NCI-H1092 treated with DMSO at 0.1 percent for 48 hours (cell line): ENCODE results near the gene NTRK3.
A peak's percentile ranks its signal among the peaks of the same experiment; 100 is the strongest.
"Not testable (repeated sequence)": the region's sequence is repeated elsewhere in the genome, so short reads cannot be mapped to it uniquely, and the experiment has no call there.

Source experiments
- DNase-seq: peaks from one replicate; lab custom pipeline; 2025; lab: John Stamatoyannopoulos, UW

Gene NTRK3

DNA sequence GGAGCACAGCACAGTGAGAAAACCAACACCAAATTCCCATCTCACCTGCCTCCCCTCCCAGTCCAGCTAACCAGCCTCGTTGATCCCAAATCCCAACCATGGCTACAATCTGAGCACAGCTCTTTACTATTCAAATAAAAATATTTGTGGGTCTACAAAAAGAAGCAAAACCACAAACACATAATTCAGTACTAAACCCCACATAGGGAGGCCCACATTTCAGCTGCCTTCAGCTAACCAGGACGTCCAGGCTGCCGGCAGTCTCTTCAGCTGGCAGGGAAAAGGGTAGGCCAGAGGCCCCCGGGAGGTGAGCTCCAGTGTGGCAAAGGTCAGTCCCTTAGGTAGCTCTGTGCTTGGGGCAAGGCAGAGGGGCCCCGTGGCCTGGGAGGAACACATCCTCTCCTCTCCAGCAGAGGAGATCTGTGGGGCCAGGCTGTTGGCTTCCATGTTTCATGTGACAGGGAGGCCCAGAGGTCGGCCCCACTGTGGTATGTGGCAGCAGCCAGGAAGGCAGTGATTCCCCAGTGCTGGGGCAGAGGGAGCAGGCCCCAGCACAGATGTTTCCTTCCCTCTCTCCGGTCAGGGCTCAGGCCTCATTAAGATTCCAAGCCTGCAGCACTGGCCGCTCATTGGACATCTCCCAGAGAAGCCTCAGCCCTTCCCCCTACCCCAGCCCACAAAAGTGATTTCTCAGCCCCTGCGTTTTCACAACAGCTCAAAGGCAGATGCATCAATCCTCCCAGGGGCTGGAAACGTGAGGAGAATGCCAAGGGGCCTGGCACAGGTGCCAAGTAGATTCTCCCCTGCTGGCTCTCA, 381.4 kb downstream of the NTRK3 start:
- DNase-seq, result peak; percentile 22

DNA sequence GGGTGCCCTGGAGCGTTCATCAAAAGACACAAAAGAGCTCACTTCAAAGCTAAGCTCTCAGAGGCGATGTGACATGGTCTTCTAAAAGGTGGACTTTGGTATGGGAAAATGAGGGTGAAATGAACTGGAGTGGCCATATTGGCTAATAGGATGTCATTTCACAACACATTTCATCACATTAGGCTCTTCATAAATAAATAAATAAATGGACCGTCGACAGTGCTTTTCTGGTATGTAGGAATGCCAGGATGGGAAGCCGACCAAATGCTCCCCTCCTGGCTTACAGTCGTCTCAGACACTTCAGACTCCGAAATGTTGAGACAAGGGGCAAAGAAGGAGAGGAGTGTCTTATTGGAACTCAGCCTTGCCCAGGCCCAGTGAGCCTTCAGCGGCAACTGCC, 383.0 kb downstream of the NTRK3 start:
- no peak for DNase-seq

DNA sequence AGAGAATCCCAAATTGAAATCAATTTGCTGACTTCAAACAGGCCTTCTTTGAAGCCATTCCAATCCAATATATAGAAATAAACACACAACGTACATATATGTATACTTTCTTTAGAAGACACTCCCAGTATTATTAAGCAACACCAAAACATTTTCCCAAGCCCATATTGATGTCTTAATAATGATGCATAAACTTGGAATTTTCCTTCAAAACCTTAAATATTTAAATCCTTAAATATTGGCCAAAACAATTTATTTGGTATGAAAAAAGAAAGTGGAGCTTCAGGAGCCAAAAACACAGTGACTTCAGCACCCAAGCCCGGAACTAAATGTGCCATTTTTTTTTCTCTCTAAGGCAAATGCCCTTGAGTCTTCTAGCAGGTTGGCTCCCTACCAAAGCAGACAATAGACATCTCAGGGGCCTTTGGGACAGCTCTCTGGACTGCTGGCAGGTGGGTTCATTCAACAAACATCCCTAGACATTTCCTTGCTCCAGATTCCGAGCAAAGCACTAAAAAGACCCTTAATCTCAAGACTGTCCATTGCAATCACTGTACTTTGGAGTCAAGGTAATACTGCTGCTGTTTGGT, 384.7 kb downstream of the NTRK3 start:
- peak; percentile 0 for DNase-seq

DNA sequence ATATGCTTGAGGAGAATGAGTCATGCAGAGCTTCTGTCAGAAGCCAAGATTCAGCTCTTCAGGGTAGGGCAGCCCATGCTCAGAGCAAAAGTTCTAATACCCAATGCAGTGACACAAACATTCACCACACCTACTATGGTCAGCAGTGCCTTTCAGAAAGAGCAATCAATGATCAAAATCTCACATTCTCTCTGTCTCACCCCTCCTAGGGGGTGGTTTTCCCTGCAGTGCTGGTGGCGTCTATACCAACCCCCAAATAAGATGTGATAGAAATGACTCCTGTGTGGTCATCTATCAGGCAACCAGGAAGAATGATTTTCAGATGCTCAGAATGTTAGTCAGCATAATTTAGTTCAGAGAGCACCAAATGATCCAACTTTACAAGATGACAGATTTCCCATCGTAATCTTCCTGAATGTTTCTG, 385.3 kb downstream of the NTRK3 start:
- DNase-seq, result no peak

DNA sequence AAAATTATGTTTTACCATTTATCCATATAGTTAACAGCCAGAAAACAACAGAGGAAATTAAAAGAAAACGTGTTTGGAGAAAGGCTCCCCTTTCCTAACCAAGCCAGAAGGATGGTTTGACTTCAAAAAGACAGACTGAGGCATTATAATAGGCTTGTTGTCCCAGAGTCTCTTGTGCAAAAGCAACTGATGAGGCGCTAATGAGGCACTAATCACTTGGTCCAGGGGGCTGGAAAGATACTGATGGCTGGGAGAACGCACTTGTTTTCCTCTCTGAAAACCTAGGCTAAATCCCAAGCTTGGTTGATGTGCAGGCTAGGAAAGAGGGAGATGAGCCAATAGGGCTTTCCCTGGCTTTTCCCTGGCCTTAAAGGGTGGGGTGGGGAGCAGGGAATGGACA, 389.6 kb downstream of the NTRK3 start:
- no peak for DNase-seq

DNA sequence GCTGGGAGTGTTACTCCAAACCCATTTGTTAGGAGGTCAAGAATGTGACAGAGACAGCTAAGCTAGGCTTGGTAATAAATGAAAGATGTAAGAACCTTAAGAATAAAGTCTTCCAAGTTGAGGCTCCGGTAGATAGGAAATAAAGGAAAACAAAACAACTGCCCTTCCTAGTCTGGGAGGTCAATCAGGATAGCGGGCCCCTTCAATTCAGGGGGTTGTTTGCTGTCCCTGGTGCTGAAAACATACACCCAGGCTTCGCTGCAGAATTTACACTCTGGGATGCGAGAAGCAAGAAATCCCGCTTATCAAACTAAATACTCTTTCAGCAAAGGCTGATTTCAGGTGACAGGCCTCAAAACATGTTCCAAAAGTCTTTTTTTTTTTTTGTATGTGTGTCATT, 393.4 kb downstream of the NTRK3 start:
- DNase-seq, result no peak

DNA sequence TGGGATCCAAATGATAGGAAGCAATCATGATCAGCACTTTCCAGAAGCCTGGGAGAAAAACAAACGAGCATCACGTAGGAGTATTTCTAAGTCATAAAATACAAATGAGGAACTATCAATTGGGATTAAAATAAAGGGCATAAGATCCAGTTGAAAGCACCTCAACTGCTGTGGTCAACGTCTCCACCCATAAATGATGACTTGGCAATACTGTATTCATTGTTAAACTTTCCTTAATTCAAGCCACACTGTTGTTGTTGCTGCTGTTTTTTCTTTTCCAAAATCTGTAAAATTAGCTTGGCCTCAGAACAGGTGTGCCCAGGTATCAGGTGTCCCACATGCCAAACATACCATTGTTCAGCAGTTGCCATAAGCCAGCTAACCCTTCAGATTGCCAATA, 395.8 kb downstream of the NTRK3 start:
- no peak for DNase-seq

DNA sequence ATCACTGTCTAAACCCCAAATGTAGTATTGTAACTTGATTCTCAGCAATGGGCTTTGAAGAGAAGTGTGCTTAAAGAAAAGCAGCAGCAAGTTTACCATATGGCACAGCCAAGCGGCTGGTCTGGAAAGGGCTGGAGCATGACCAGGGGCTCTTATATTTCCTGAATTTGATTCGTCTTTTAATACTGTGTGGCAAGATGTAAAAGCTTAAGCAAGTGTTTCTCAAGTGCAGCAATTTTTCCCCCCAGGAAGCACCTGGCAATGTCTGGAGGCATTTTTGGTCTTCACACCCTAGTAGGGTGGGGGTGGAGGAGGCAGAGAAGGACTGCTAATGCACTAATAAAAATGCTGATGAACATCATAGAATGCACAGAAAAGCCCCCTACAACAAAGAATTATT, 397.9 kb downstream of the NTRK3 start:
- no peak for DNase-seq

DNA sequence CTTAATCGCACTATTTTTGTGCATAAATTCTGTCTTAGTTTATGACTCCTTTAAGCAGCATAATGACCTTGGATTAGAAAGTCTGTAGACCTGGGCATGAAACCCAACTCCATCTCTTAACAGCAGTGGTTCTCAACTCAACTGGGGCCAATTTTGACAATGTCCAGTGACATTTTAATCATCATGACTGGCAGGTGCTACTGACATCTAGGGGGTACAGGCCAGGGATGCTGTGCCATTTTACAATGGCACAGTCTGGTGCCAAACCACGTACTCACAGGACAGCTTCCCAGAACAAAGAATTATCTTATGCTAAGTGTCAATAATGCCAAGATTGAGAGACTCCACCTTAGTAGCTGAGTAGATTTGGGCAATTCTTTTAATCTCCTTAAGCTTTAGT, 405.0 kb downstream of the NTRK3 start:
- DNase-seq, result no peak

DNA sequence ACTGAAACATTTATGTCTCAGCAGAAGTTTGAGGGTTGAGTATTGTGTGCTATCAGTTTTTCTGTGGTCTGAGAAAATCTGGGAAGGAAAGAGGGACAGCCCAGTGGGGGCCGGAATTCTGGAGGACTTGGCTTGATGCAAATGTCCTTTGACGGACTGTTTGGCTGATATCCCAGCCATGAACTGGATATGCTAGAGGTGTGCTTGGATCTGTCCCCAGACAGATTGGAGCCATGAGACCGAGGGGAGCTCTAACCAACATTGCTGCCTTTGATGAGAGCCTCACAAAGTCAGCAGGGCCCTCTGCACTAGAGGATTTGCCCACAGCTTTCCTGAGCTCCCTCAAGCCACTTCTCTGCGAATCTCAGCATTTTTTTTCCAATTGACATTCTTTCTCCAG, 405.6 kb downstream of the NTRK3 start:
- no peak for DNase-seq

DNA sequence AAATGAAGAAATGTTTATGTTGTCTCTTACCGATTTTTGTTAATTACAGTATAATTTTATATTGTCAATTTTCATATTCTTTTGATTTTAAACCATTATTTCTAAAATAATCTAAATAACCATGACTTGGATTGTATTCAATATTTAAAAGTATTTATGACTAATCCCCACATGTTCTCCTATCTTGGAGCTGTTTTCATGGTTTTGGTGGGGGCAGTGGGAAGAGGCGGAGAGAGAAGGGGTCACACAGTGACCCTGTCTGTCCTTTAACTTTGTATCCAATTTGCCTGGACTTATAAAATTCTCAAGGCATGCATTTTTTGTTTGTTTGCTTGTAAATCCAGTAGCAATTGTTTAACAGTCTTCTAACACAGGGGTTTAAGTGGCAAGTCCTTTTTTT, 407.4 kb downstream of the NTRK3 start:
- DNase-seq, result no peak

DNA sequence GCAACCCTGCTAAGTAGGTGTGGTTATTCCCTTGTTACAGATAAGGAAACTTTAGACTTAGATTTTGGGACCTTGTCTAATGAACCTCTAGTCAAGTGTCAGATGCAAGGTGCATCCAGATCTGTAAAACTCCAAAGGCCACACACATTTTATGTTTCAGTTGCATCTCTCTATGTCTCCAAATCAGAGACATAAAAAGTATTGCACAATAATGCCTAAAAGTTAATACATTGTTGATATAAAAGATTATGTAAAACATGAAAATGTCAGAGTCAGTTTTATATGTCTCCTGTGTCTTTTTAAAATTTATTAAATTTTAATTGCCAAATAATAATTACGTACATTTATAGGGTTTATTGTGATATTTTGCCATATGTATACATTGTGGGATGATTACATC, 408.5 kb downstream of the NTRK3 start:
- DNase-seq, result no peak

DNA sequence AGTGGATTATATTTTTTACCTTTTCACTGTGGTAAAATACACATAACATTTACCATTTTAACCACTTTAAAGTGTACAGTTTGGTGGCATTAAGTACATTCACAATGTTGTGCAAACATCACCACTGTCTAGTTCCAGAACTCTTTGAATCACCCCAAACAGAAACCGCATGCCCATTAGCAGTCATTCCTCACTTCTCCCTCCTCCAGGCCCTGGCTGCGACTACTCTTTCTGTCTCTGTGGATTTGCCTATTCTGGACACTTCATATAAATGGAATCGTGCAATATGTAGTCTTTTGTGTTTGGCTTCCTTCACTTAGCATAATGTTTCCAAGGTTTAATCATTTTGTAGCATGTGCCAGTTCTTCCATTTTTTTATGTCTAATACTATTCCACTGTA, 409.8 kb downstream of the NTRK3 start:
- DNase-seq, result no peak

DNA sequence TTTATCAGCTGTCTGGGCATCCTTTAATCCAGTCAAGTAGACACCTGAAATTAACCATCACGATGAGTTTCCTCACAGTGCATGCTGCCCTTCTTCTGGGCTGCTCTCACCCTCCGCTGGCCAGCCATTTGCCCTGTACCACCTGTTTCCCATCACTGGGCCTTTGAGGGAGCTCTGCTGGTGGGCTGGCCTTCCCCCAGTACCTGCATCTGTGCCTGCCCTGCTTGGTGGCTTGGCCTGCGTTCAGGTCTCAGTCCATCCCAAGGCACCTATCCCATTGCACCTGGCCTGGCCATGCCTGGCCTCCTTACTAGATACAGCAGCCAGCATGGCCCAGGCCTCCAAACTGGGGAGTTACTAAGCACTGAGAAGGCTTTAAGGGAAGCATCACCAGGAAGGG, 413.2 kb downstream of the NTRK3 start:
- DNase-seq, result no peak

DNA sequence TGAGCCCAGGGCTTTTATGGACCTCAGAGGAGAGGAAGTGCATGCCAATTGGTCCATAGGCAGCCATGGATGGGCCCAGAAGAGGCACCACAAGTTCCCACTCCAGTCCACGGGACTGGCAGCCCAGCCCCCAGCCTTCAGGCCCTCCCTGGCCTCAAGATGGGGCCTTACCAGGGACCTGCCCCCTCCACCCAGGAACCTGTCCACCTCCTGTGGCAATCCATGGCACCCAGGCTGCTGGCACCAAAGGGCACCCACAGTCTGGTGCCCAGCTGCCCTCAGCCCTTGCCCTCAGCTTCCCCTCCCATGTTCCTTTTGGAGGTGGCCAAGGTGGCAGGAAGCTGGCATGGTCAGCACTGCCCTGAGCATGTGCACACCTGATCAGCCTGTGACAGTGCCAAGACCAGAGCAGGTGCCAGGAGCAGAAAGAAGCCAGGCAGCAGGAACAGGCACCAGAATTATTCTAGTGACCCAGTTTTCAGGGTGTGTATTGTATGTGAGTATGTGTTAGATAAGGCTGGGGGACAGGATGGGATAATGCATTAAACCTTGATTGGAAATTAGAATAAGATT, 415.0 kb downstream of the NTRK3 start:
- DNase-seq, result no peak

DNA sequence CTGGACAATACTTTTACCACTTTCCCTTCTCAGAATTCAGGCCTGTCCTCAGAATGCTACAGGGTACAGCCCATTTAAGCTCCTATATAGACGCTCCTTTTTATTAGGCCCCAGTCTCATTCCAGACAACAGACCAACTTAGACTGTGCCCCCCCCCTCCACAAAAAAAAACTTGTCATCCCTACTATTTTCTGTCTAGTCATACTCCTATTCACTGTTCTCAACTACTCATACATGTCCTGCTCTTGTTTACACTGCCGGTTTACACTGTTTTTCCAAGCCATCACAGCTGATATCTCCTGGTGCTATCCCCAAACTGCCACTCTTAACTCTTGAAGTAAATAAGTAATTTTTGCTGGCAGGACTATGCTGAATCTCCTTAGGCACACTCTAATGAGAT, 420.7 kb downstream of the NTRK3 start:
- not testable (repeated sequence) for DNase-seq

DNA sequence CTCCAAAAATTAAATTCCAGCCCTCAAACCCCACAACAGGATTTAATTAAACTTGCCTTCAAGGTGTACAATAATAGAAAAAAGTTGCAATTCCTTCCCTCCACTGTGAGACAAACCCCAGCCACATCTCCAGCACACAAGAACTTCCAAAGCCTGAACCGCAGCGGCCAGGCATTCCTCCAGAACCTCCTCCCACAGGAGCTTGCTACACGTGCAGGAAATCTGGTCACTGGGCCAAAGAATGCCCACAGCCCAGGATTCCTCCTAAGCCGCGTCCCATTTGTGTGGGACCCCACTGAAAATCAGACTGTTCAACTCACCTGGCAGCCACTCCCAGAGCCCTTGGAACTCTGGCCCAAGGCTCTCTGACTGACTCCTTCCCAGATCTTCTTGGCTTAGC, 423.2 kb downstream of the NTRK3 start:
- DNase-seq, result not testable (repeated sequence)

DNA sequence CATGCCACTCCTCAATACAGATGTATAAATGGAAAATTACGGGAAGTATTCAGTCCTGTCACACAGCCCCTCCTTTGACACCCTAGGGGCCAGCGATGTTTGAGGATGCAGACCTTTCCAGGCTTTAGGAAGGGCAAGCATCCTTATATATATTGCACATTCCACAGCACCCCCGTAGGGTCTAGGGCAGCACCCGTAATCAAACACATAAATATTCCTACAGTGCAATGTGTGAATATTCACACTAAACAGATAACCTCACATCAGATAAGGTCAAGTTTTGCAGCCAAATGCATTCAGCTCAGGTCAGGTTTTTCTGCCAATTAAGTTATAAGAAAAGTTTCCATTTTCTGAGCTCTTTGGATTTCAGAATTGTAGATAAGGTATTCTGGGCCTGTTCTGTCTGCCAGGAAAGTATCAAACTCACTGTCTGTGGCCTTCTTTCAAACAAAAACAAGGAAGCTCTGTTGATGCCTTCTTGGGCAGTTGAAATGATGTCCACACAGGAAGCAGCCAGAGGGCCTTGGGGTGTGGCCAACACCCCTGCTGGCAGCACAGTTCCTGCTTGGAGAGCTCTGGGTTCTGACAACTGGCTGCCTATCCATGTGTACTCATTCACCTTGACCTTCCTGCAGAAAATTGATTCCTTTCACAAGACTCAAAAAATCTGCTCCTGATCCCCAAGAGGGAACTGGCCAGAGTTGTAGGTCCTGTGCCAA, 427.0 kb downstream of the NTRK3 start:
- no peak for DNase-seq

DNA sequence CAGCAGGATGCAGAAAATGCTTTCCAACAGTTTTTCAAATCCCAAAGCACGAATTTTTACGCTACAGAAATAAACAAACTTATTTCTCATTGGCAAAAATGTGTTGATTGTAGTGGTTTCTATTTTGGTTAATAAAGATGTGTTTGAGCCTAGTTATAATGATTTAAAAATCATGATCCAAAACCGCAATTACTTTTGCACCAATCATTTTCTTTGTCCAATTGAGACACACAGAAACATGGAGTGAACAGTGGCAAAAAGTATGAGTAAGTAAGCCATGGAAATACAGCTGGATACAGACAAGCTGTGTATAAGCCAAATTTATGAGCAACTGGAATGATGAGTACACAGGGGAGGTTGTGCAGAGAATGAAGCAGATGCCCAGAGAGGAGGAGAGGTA, 427.9 kb downstream of the NTRK3 start:
- no peak for DNase-seq

DNA sequence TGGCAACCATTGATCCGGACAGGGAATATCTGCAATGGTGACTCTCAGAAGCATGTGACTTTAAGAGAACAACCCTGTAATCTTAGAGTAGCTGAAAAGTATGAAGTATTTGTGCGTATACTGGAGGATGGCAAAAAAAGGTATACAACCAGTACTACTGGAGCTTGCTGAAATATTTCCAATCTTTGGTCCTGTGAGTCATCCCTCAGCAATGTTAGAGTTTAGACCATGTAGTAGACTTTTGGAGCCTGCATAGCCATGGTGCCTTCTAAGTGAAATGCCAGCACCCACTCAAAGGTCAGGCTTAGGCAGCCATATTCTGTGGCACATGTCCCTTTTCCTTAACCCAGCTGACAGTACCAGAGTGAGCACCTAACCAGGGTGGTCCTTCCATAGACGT, 429.4 kb downstream of the NTRK3 start:
- no peak for DNase-seq

DNA sequence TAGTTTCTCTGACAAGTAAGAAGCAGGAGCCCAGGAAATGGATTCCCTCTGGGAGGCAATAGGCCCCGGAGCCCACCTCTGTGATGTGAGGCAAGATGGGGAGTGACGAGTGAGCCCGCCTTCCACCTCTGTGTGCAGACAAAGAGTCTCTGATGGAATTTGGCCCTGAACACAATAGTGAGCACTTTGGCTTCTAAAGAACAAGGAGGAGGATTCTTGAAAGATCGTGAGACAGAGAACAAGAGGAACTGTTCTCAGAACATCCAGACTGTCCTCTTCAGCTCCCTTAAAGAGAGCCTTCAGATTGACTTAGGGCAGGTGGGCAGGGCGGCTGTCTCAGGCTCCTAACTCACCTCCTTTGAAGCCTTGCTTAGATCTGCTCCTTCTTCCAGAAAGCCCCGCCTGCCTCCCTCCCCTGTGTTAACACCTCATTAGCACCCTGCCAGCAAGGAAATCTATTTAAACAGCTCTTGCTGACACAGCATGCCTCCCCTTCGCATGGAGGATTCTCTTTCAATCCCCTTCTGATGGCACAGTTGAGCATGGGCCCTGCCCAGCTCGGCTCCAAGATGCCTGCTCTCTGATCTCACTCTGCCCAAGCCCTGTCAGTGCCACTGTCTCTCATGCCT, 430.3 kb downstream of the NTRK3 start:
- no peak for DNase-seq

DNA sequence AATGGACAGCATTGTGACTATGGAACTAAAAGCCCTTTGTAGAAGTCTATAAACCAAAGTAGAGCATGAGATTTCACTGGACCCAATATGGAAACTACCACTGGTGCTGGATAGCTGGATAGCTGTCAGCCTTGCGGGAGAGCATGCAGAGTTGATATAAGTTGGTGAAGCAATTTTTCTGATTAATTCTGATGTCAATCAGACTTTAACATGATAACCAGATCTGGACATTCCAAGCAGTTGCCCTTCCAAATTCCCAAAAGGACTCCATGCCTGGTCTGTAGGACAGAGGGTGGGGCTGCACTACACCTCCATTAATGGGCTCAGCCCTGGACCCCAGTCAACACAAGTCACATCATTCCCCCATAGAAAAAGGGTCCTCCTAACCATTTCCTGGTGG, 437.8 kb downstream of the NTRK3 start:
- no peak for DNase-seq
